PC-3 (cell line): ENCODE measurements around the gene C10orf95.

ENCODE experiments used
- EZH2 ChIP-seq: fragments of 300-600 bp; sonication (generic); IDR thresholded peaks from one replicate; pipeline ENCODE4 v1.6.1; 2017; ENCODE audit warnings: antibody characterized with exemption, mild to moderate bottlenecking, low read length; ENCODE audit not compliant: unreplicated experiment
- TF ChIP-seq, protein P1 (sequence below): fragments of 300-600 bp; sonication (generic); conservative IDR thresholded peaks from 2 replicates; pipeline ENCODE4 v1.5.1; 2017; ENCODE audit warnings: antibody characterized with exemption, low read depth, mild to moderate bottlenecking, low read length

- TF ChIP-seq, protein P1, sequence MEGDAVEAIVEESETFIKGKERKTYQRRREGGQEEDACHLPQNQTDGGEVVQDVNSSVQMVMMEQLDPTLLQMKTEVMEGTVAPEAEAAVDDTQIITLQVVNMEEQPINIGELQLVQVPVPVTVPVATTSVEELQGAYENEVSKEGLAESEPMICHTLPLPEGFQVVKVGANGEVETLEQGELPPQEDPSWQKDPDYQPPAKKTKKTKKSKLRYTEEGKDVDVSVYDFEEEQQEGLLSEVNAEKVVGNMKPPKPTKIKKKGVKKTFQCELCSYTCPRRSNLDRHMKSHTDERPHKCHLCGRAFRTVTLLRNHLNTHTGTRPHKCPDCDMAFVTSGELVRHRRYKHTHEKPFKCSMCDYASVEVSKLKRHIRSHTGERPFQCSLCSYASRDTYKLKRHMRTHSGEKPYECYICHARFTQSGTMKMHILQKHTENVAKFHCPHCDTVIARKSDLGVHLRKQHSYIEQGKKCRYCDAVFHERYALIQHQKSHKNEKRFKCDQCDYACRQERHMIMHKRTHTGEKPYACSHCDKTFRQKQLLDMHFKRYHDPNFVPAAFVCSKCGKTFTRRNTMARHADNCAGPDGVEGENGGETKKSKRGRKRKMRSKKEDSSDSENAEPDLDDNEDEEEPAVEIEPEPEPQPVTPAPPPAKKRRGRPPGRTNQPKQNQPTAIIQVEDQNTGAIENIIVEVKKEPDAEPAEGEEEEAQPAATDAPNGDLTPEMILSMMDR, result no peak
- TF ChIP-seq EZH2, result no peak
Measured at GRCh38 chr10:102408131-102408727, 43.1 kb downstream of the C10orf95 start.
